PFSK-1 (cell line): ENCODE measurements around the gene TRDN.

ENCODE experiments used
- FOXP2 ChIP-seq: optimal IDR thresholded peaks from 2 replicates; pipeline ENCODE3; 2011; ENCODE audit warnings: borderline replicate concordance, control low read depth, inconsistent platforms; ENCODE audit not compliant: insufficient read depth; ENCODE audit errors: extremely low read length, extremely low read depth
- POLR2AphosphoS5 ChIP-seq: IDR thresholded peaks from 2 replicates; pipeline ENCODE4 v1.6.1; 2012; ENCODE audit warnings: low read depth, mild to moderate bottlenecking, control low read depth, low read length, moderate library complexity
- REST ChIP-seq, 2 experiments: IDR thresholded peaks; 2 replicates each; pipeline versions ENCODE4 v1.6.1 to v1.8.0; 2011 to 2012; ENCODE audit warnings: low read depth in 2 of 2, low read length in 2 of 2, control low read depth in 1 of 2, inconsistent platforms in 1 of 2, mild to moderate bottlenecking in 1 of 2, moderate library complexity in 1 of 2; ENCODE audit not compliant: insufficient read depth in 1 of 2
- SIN3A ChIP-seq: IDR thresholded peaks from 2 replicates; pipeline ENCODE4 v1.6.1; 2012; ENCODE audit warnings: mild to moderate bottlenecking, low read length, moderate library complexity, borderline replicate concordance; ENCODE audit not compliant: insufficient read depth
- TAF1 ChIP-seq: IDR thresholded peaks from 2 replicates; pipeline ENCODE4 v1.6.1; 2012; ENCODE audit warnings: low read length, control low read depth, borderline replicate concordance; ENCODE audit not compliant: insufficient read depth

TRDN gene

GRCh38 chr6:123518441-123519188 lies 118.1 kb downstream of the TRDN start:
- TF ChIP-seq POLR2AphosphoS5 (no peak), REST (IDR thresholded peaks at IDR 0.05; ENCODE audit: insufficient read depth in 1 of 2, low read depth in 2 of 2, low read length in 2 of 2) (no peak), FOXP2 (no peak), SIN3A (no peak), TAF1 (no peak)

GRCh38 chr6:123515715-123516114 lies 121.0 kb downstream of the TRDN start:
- no peak for TF ChIP-seq FOXP2
- TF ChIP-seq TAF1 = no peak
- no peak for TF ChIP-seq REST (IDR thresholded peaks at IDR 0.05; ENCODE audit: insufficient read depth in 1 of 2, low read depth in 2 of 2, low read length in 2 of 2)
- TF ChIP-seq POLR2AphosphoS5 = no peak

GRCh38 chr6:123509112-123509511 lies 127.6 kb downstream of the TRDN start:
- TF ChIP-seq TAF1 (no peak), POLR2AphosphoS5 (no peak), SIN3A (no peak), REST (IDR thresholded peaks at IDR 0.05; ENCODE audit: insufficient read depth in 1 of 2, low read depth in 2 of 2, low read length in 2 of 2) (no peak), FOXP2 (no peak)

- TF ChIP-seq POLR2AphosphoS5 = no peak
- no peak for TF ChIP-seq REST (IDR thresholded peaks at IDR 0.05; ENCODE audit: insufficient read depth in 1 of 2, low read depth in 2 of 2, low read length in 2 of 2)
- TF ChIP-seq FOXP2 = no peak
- no peak for TF ChIP-seq SIN3A
These were observed 128.5 kb downstream of the TRDN start for GRCh38 chr6:123508290-123508689.

GRCh38 chr6:123507582-123507981 lies 129.2 kb downstream of the TRDN start:
- TF ChIP-seq FOXP2 (no peak), SIN3A (no peak), REST (IDR thresholded peaks at IDR 0.05; ENCODE audit: insufficient read depth in 1 of 2, low read depth in 2 of 2, low read length in 2 of 2) (no peak), TAF1 (no peak), POLR2AphosphoS5 (no peak)
